ENCODE results near the gene CRACR2B.
A peak's percentile ranks its signal among the peaks of the same experiment; 100 is the strongest.

The CRACR2B gene

GRCh38 chr11:794766-795633 lies 32.7 kb upstream of the CRACR2B start:
- Histone ChIP-seq H3K9me2 (replicated peaks; ENCODE audit: insufficient read depth, low read length) (no peaks in the 10 kb centered on the region), H3F3A (ENCODE audit: insufficient read depth, low read length) (peaks cover 27% of the 10 kb centered on the region), H3K36me3 (replicated peaks; ENCODE audit: insufficient read depth, low read length) (no peaks in the 10 kb centered on the region), H3K79me2 (ENCODE audit: low read length) (peaks cover 41% of the 10 kb centered on the region), H3K4me3 (ENCODE audit: low read length) (peak overlapping the region; percentile 84), H3K4me1 (ENCODE audit: low read length) (no peaks in the 10 kb centered on the region), H3K27me3 (replicated peaks; ENCODE audit: insufficient read depth, low read length) (no peaks in the 10 kb centered on the region), H4K20me1 (ENCODE audit: insufficient read depth, low read length) (no peaks in the 10 kb centered on the region), H2AFZ (ENCODE audit: low read length) (no peak overlapping the region), H3K4me2 (ENCODE audit: low read depth, low read length) (peak overlapping the region; percentile 95), H3K9me3 (replicated peaks; ENCODE audit: insufficient read depth, low read length) (no peaks in the 10 kb centered on the region), H3K27ac (ENCODE audit: low read length) (no peak overlapping the region), H3K9ac (ENCODE audit: low read length) (peak overlapping the region; percentile 85; the same call in 1 of the 2 replicates)
- no peak for DNase-seq
- no peak for TF ChIP-seq EZH2phosphoT487 (IDR thresholded peaks at IDR 0.05; ENCODE audit: low read length)
- no peak for TF ChIP-seq EZH2 (optimal IDR thresholded peaks at IDR 0.05; ENCODE audit: low read depth, low read length)
- TF ChIP-seq, protein P1, sequence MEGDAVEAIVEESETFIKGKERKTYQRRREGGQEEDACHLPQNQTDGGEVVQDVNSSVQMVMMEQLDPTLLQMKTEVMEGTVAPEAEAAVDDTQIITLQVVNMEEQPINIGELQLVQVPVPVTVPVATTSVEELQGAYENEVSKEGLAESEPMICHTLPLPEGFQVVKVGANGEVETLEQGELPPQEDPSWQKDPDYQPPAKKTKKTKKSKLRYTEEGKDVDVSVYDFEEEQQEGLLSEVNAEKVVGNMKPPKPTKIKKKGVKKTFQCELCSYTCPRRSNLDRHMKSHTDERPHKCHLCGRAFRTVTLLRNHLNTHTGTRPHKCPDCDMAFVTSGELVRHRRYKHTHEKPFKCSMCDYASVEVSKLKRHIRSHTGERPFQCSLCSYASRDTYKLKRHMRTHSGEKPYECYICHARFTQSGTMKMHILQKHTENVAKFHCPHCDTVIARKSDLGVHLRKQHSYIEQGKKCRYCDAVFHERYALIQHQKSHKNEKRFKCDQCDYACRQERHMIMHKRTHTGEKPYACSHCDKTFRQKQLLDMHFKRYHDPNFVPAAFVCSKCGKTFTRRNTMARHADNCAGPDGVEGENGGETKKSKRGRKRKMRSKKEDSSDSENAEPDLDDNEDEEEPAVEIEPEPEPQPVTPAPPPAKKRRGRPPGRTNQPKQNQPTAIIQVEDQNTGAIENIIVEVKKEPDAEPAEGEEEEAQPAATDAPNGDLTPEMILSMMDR (IDR thresholded peaks at IDR 0.05; ENCODE audit: low read length): no peak

DNA sequence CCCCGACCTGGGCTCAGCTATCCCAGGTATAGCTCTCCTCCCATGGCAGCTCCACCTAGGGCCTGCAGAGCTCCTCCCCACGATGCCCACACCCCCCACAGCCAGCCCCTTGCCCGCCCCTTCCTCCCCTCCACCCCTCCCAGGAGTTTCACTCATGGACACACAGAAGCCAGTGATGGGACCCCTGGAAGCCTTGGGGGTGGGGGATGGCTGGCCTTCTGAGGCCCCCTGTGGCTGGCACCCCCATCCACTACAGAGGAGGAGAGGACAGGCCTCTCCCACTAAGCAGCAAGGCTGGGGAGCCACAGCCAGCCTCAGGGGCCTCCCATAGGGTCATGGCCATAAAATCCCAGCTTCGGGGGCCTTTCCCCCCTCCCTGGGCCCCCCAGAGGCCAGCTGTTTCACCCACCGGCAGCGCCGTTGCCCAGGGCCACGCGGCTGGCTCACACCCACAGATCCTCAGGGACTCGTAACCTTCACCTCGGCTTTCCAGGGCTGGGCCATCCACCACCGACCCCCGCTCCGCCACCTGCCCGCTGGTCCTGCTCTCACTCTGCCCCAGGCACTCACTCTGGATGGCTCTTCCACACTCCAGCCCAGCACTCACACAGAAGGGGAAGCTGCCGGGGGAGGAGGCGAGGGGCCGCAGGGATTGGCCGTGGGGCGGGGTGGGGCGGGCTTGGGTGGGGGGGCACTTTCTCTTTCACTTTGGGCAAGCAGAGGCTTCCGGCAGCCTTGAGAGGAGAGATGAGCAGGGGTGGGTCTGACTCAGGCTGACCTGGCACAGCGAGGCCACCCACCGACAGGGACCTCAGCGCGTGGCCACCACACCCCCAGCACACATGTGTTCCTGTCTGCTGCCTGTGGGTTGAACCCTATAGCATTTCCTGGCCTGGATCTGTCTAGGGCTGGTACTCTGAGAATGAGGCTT lies 31.8 kb upstream of the CRACR2B start:
- TF ChIP-seq, protein P1 (IDR thresholded peaks at IDR 0.05; ENCODE audit: low read length): no peak
- TF ChIP-seq EZH2phosphoT487 (IDR thresholded peaks at IDR 0.05; ENCODE audit: low read length) (no peak), EZH2 (optimal IDR thresholded peaks at IDR 0.05; ENCODE audit: low read depth, low read length) (no peak)
- peak overlapping the region; percentile 85 for H3K9ac ChIP-seq (ENCODE audit: low read length)
- no peaks in the 10 kb centered on the region for H3K9me3 ChIP-seq (replicated peaks; ENCODE audit: insufficient read depth, low read length)
- peak; percentile 83 for DNase-seq
- peak overlapping the region; percentile 84 for H3K4me3 ChIP-seq (ENCODE audit: low read length)
- H3K27me3 ChIP-seq (replicated peaks; ENCODE audit: insufficient read depth, low read length): no peaks in the 10 kb centered on the region
- H4K20me1 ChIP-seq (ENCODE audit: insufficient read depth, low read length): no peaks in the 10 kb centered on the region
- H3K36me3 ChIP-seq (replicated peaks; ENCODE audit: insufficient read depth, low read length): no peaks in the 10 kb centered on the region
- peak overlapping the region; percentile 70; the same call in 1 of the 2 replicates for H2AFZ ChIP-seq (ENCODE audit: low read length)
- H3K79me2 ChIP-seq (ENCODE audit: low read length): peaks cover 41% of the 10 kb centered on the region
- peaks cover 21% of the 10 kb centered on the region for H3F3A ChIP-seq (ENCODE audit: insufficient read depth, low read length)
- peak overlapping the region; percentile 100 for H3K4me2 ChIP-seq (ENCODE audit: low read depth, low read length)
- H3K4me1 ChIP-seq (ENCODE audit: low read length): no peaks in the 10 kb centered on the region
- peak overlapping the region; percentile 67 for H3K27ac ChIP-seq (ENCODE audit: low read length)
- H3K9me2 ChIP-seq (replicated peaks; ENCODE audit: insufficient read depth, low read length): no peaks in the 10 kb centered on the region

DNA sequence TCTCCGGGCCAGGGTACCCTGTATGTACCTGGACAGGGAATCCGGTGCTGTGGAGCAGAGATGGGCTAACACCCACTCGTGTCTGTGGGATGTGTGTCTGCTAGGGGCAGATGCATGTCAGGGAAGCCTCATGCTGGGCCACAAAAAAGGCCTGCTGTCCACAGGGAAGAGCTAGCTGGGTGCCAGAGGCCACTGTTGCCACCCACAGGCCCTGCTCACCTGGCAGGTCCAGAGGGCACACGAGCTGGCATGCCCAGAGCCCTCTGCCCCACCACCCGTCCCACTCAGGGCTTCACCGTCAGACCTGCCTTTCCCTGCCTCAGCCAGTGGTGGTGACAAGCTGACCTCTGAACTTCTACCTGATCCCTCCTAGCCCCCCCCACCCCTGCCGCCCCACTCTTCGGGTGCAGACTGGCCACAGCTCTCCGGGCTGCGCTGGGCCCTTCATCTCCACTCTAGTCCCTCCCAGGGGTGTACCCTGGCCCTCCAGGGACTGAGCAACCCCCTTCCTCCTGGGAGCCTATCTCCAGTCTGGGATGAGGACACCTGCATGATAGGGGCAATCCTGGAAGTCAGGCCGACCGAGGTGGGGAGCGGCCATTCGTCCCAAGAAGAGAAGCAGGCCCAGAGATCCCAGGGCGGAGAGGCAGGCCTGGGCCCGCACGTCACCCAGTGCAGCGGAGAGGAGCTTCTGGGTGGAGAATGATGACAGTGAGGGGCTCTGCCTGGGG lies 31.0 kb upstream of the CRACR2B start:
- Histone ChIP-seq H4K20me1 (ENCODE audit: insufficient read depth, low read length) (no peaks in the 10 kb centered on the region), H3F3A (ENCODE audit: insufficient read depth, low read length) (peaks cover 21% of the 10 kb centered on the region), H3K79me2 (ENCODE audit: low read length) (peaks cover 41% of the 10 kb centered on the region), H3K9me3 (replicated peaks; ENCODE audit: insufficient read depth, low read length) (no peaks in the 10 kb centered on the region), H3K9ac (ENCODE audit: low read length) (peak overlapping the region; percentile 85), H3K4me2 (ENCODE audit: low read depth, low read length) (peak overlapping the region; percentile 100), H2AFZ (ENCODE audit: low read length) (peak overlapping the region; percentile 69), H3K9me2 (replicated peaks; ENCODE audit: insufficient read depth, low read length) (no peaks in the 10 kb centered on the region), H3K36me3 (replicated peaks; ENCODE audit: insufficient read depth, low read length) (no peaks in the 10 kb centered on the region), H3K27me3 (replicated peaks; ENCODE audit: insufficient read depth, low read length) (no peaks in the 10 kb centered on the region), H3K4me1 (ENCODE audit: low read length) (no peaks in the 10 kb centered on the region), H3K4me3 (ENCODE audit: low read length) (peak overlapping the region; percentile 84), H3K27ac (ENCODE audit: low read length) (peak overlapping the region; percentile 67)
- TF ChIP-seq EZH2phosphoT487 (IDR thresholded peaks at IDR 0.05; ENCODE audit: low read length) (no peak), EZH2 (optimal IDR thresholded peaks at IDR 0.05; ENCODE audit: low read depth, low read length) (no peak)
- TF ChIP-seq, protein P1 (IDR thresholded peaks at IDR 0.05; ENCODE audit: low read length): no peak
- DNase-seq: no peak
